GM21825 (cell line): Measurements from ENCODE around the gene NPHP4.
"Not testable (repeated sequence)": the region's sequence is repeated elsewhere in the genome, so short reads cannot be mapped to it uniquely, and the experiment has no call there.

ENCODE experiments used
- ATAC-seq: cut with Tn5 transposase; IDR thresholded peaks from one replicate; pipeline ENCODE4 v1.9.1; 2021; ENCODE audit warnings: mild to moderate bottlenecking, moderate library complexity; ENCODE audit not compliant: unreplicated experiment

The NPHP4 gene

GRCh38 chr1:5861871-5862825 lies 130.1 kb downstream of the NPHP4 start:
- no peak for ATAC-seq

DNA sequence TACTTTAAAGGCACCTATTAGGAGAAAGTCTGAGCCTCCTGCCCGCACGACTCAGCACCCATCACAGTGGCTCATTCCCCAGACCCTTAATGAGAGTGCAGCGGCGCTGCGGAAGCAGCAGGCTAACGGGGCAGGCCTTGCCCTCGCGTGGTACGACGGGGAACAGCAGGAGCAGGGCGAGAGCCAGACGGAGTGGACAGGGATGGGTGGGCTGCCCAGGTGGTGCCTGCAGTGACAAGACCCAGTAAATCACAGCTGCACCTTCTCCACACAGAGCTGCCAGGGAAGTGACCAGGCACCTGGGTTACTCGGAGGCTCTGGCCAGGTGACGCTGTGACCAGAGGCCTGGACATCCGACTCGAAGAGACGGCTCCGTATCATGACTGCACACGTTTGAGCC lies 131.9 kb downstream of the NPHP4 start:
- ATAC-seq: no peak

DNA sequence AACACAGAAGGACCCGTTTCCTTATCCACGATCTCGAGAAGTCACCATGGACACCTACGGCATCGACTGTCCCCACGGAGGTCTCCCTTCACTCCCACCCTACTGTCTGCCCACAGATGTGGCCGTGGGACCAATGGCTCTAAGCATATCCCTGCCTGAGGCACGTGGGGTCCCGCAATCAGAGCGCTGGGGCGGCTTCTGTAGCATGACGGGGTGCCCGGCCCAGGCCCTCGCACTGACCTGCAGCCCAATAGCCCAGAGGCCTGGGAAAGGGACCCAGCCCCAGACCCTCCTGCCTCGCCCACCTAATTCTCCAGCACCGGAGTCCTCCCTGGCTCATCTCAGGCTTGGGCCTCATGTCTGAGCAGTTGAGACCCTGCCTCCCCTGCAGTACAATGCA lies 132.5 kb downstream of the NPHP4 start:
- ATAC-seq: no peak

DNA sequence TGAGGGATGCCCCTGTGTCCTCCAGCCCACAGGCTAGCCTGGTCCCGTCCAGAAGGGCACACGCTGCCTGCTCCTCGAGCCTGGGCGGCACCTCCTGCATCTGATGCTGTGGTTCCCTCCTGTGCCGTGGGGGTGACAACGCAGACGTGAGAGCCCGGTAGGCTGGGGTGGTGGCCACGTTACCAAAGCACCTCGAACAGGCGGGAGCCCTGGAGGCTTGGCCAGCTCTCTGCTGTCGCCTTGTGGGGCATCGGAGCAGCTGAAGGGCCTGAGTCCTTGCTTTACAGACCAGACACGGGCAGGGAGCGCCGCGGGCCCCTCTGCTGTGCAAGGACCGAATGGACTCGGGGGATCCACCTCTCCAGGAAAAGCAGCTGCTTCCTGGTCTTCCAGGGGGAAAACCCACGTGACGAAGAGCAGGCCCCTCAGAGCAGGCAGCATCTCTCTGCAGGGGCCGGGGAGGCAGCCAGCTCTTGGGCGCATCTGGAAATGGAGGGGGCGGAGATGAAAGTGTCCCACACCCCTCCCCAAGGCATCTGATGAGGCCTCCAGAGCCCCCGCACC lies 133.3 kb downstream of the NPHP4 start:
- ATAC-seq: no peak

DNA sequence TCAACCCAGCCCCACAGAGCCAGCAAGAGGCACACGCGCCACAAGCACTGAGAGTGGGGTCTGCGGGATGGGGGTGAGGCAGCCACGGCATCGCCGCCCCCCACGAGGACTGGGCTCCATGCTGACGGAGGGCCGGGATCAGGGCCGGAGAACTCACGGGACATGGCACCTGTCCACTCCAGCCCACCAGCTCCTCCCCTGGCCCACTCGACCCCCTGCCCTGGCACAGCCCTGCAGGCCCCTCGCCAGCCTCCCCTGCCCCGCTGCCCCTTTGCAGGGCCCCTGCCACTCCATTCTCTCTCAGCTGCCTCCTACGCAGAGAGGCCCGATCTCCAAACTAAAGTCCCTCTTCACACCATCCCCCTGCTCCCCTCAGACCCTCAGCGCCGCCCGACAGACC lies 134.0 kb downstream of the NPHP4 start:
- ATAC-seq: no peak

GRCh38 chr1:5857508-5858090 lies 134.6 kb downstream of the NPHP4 start:
- ATAC-seq: no peak

DNA sequence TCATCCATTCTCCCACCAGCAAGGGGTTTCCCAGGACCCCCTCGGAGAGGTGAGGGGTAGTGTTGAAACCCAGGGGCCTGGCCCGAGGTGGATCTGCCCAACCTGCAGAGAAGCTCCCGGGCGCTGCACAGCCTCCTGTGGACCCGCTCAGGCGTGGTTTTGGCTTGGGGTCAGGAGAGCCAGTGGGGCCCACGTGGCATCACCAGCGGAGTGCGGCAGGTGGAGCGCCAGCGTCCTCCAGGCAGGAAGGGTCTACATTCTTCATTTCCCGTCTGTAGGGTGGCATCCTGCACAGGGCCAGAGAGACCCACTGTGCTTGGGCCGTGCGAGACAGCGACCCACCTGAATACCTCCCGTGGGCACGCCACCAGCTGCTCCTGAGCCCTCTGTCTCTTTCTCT lies 135.2 kb downstream of the NPHP4 start:
- ATAC-seq: no peak

- ATAC-seq: no peak
These were observed 135.9 kb downstream of the NPHP4 start for GRCh38 chr1:5856246-5856815.

DNA sequence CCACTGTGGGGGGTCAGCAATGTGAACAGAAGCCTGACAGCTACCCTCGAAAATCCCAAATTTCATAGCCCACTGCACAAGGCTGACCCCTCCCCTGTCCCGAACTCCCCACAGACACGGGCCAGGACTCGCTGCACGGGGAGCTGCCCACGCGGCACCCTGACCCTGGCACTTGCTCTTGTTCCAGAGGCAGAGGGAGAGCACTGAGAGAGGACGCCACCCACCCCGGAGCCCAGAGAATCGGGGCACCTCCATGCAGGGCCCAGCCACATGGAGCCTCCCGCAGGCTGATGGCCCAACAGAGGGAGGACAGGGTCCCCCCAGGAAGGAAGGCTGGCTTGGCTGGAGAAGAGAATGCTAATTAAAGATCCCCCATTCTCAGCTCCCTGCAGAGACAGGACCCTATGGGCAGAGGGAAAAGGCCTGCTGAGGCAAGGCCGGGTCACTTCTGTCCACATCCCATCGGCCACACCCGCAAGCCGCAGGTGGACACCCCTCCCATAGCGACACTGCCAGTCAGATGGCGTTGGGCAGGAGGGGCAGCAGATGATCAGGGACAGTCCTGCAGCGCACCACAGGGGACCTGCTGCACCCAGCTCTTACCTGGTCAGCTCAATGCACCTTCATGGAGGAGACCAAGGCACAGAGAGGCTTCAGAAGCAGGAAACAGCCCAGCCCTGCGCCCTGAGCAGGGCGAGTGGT lies 136.9 kb downstream of the NPHP4 start:
- no peak for ATAC-seq

GRCh38 chr1:5854754-5855153 lies 137.5 kb downstream of the NPHP4 start:
- ATAC-seq: no peak

DNA sequence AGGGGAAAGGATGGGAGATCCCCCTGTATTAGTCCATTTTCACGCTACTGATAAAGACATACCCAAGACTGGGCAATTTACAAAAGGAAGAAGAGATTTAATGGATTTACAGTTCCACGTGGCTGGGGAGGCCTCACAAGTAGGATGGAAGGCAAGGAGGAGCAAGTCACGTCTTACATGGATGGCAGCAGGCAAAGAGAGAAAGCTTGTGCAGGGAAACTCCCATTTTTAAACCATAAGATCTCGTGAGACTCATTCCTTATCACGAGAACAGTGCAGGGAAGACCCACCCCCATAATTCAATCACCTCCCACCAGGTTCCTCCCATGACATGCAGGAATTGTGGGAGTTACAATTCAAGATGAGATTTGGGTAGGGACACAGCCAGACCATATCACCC lies 138.4 kb downstream of the NPHP4 start:
- not testable (repeated sequence) for ATAC-seq

DNA sequence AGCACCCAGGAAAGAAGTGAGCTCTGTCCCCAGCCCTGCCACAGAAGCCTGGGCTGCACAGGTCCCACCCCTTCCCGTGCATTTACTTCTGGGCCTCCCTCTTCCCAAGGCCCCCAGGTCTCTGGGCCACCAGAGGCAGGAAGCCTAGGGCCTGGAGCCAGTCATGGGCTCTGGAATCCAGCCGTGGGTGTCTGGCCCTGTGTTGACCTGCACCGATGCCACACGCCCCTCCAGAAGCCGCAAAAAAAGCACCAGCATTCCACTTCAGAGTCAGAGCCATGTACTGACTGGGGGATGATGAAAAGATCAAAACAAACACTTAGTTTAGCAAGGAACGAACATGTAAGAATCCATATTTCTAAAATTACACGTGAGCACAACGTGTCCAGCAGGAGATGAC lies 141.7 kb downstream of the NPHP4 start:
- no peak for ATAC-seq

DNA sequence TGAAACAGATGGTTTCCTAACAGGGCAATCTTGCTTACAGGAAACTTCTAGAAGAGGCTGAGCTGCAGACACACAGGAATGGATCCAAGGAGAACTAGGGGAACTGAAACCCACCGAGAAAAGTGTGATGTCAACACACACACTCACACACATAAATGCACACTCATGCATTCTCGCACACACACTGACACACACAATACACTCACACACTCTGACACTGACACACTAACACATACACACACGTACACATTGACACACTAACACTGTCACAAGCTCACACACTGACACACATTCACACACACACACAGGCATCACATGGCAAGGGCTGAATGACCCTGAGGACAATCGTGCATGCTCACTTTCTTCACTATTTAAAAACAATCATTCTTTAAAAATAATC lies 142.7 kb downstream of the NPHP4 start:
- ATAC-seq: no peak

GRCh38 chr1:5847013-5847659 lies 145.1 kb downstream of the NPHP4 start:
- no peak for ATAC-seq

DNA sequence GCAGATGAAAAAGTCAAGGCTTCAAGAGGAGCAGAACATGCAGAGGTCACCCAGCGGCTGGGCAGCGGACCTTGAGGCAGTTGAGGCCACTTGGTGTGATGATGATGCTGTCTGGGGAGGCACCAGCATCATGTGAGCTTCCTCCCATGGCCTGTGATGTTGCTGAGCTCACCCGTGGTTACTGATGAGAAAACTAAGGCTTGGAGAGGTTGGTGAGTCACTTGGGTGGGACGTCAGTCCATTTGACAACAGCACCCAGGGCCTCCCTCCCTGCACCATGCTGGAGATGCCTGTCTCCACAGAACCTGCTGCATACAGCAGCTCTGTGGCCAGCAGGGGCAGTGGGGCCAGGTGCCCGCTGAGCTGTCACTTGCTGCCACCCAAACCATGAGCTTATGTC lies 146.8 kb downstream of the NPHP4 start:
- no peak for ATAC-seq

DNA sequence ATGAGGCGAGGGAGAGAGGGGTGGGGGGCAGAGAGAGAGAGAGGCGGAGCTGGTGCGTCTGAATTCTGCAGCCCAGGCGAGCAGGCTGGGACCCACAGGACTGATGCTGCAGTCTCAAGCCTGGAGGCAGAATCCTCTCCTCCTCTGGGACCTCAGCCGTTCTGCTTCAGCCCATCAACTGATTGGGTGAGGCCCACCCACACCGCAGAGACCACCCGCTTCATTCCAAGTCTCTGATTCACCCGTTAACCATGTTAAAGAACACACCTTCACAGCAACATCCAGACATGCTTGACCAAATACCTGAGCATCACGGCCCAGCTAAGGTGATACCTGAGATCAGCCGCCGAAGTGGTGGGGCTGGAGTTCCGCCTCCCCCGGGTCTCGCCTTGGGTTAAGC lies 147.8 kb downstream of the NPHP4 start:
- ATAC-seq: no peak

DNA sequence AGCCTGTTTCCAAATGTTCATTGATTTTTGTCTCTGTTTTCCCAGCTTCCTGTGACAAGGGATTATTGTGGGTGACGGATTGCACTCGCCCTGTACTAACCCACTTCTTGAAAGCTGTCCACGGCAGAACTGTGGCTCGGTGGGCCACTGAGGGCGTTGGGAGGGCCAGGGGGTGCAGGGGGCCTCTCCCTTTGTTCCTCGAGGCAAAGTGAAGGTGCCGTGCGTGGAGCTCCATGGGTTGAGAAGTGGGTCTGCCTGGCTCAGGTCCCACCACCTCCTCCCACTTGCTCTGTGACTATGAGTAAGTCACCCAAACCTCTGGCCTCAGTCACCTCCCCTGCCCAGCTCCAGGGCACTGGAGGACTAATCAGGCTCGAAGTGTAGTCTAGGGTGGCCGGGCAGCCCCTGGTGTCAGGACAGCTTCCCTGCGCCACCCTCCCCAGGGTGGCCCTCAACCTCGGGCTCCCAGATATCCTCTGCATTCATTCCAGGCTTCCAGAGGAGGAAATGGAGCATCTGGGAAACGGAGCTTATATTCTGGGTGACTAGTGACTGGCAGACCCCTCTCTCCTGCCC lies 148.6 kb downstream of the NPHP4 start:
- ATAC-seq: no peak

DNA sequence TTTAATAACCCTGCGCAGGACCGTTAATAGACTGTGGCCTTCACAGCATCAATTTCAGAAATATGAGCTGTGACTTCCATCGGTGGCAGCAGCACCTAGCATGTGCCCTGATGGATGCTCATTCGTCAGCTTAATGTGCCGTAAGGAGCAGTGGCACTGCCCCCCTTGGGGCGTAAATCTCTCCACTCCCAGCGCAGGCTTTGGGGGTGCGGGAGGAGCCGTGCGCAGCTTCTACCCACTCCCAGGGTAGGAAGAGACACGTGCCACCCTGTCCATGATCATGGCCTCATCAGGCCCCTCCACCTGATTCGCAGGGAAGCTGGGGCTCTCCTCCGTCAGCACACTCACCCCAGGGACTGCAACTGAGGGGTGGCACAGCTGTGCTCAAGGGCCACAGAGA lies 149.5 kb downstream of the NPHP4 start:
- no peak for ATAC-seq

DNA sequence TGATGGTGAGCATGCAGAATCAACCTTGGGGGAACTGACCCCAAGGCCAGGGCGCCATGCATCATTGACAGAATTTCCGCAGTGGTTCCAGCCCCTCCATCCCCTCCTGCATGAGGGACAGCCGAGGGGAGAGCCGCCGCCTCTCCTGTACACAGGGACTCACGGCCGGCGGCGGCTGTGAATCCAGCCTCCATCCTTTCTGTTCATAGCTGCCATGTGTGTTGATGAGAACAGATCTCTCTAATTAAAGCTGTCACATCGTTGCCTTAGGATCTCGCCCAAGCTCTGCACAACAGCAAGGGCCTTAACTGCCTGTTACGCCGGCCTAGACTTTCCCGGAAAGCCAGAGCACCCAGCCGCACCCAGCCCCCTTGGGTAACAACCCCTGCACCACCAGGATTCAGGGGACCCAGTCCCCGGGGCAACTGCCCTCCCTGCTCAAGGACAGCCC lies 151.6 kb downstream of the NPHP4 start:
- no peak for ATAC-seq

DNA sequence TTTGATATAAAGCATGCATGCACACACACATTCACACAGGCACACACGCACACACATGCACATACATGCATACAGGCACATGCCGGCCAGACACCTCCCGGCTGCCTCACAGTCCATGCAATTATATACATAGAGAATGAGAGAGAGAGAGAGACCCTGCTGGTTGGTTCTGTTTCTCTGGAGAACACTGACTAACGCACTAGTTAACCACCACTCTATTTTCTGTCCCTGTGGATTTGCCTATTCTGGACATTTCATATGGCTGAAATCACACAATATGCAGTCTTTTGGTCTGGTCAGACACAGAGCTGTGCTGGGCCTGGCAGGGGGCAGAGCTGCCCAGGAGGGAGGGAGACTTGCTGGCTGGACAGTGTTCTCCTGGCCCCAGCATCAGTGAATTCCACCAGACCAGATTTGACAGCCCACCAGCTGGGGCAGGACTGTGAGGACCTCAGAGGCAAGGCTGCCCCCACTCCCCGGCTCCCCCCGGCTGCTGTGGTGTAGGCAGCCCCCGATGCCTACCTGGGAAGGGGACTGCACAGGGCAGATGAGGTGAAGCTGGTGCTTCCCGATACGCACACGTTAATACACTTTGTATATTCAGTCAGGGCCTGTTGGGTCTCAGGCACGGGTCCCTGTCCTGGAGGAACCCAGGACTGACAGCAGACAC lies 152.2 kb downstream of the NPHP4 start:
- no peak for ATAC-seq
